HepG2 (cell line): ENCODE data around the gene PSMB11. TPM values are rescaled to one million over a fixed set of nuclear protein-coding genes. Genes with fewer than 3 reads are reported as not detected.

ENCODE experiments used
- AFF4 ChIP-seq: sonication (generic); formaldehyde crosslinking; IDR thresholded peaks from 2 replicates; pipeline ENCODE4 v1.4.0; 2020; ENCODE audit warnings: missing genetic modification reagents
- ARNT ChIP-seq: fragments of 450-650 bp; IDR thresholded peaks from 2 replicates; pipeline ENCODE4 v1.6.1; 2017
- DMTF1 ChIP-seq: sonication (generic); formaldehyde crosslinking; IDR thresholded peaks from 2 replicates; pipeline ENCODE4 v1.4.0; 2020; ENCODE audit warnings: mild to moderate bottlenecking, missing genetic modification reagents
- ELF3 ChIP-seq: IDR thresholded peaks from 2 replicates; pipeline ENCODE4 v1.6.1; 2016; ENCODE audit warnings: missing genetic modification reagents, missing compliant biosample characterization
- ETV5 ChIP-seq: IDR thresholded peaks from 2 replicates; pipeline ENCODE4 v1.6.1; 2018; ENCODE audit warnings: missing biosample characterization, missing genetic modification reagents, inconsistent platforms, borderline replicate concordance
- FLYWCH1 ChIP-seq: sonication (generic); formaldehyde crosslinking; IDR thresholded peaks from 2 replicates; pipeline ENCODE4 v1.8.1; 2023; ENCODE audit warnings: mild to moderate bottlenecking, missing genetic modification reagents
- GATA4 ChIP-seq: sonication (generic); IDR thresholded peaks from 2 replicates; pipeline ENCODE4 v1.6.1; 2016; ENCODE audit warnings: antibody characterized with exemption, low read depth, borderline replicate concordance
- KLF13 ChIP-seq: sonication (generic); formaldehyde crosslinking; IDR thresholded peaks from 2 replicates; pipeline ENCODE4 v1.4.0; 2020; ENCODE audit warnings: mild to moderate bottlenecking, missing genetic modification reagents
- MXD4 ChIP-seq: IDR thresholded peaks from 2 replicates; pipeline ENCODE4 v1.6.1; 2016; ENCODE audit warnings: mild to moderate bottlenecking, missing biosample characterization, missing genetic modification reagents
- NCOR1 ChIP-seq: fragments of 200-600 bp; sonication (generic); IDR thresholded peaks from 2 replicates; pipeline ENCODE4 v1.7.0; 2017; ENCODE audit warnings: antibody characterized with exemption, low read length, borderline replicate concordance
- PAX8 ChIP-seq: sonication (generic); formaldehyde crosslinking; IDR thresholded peaks from 2 replicates; pipeline ENCODE4 v1.8.0; 2022; ENCODE audit warnings: mild to moderate bottlenecking, missing genetic modification reagents, borderline replicate concordance
- POLR2A ChIP-seq, 2 experiments: IDR thresholded peaks; 2 replicates each; pipeline ENCODE4 v1.6.1; 2011; ENCODE audit warnings: low read depth in 2 of 2, low read length in 2 of 2, mild to moderate bottlenecking in 1 of 2, moderate library complexity in 1 of 2; ENCODE audit not compliant: insufficient read depth in 1 of 2
- PRMT3 ChIP-seq: sonication (generic); formaldehyde crosslinking; IDR thresholded peaks from 2 replicates; pipeline ENCODE4 v1.8.1; 2022; ENCODE audit warnings: low read depth, mild to moderate bottlenecking, moderate library complexity, missing genetic modification reagents, borderline replicate concordance
- SIN3A ChIP-seq: IDR thresholded peaks from 2 replicates; pipeline ENCODE4 v1.6.1; 2011; ENCODE audit warnings: low read depth, mild to moderate bottlenecking, control low read depth, low read length, borderline replicate concordance
- TBP ChIP-seq: sonication (generic); formaldehyde crosslinking; IDR thresholded peaks from 2 replicates; pipeline ENCODE4 v1.5.0; 2020; ENCODE audit warnings: missing genetic modification reagents
- TCF12 ChIP-seq, 2 experiments: fragments of 450-650 bp in 1 of 2; sonication (generic) in 1 of 2; formaldehyde crosslinking in 1 of 2; IDR thresholded peaks; 2 replicates each; pipeline versions ENCODE4 v1.6.1 to v1.8.0; 2017 to 2022; ENCODE audit warnings: antibody characterized with exemption in 1 of 2, mild to moderate bottlenecking in 1 of 2, missing genetic modification reagents in 1 of 2, moderate library complexity in 1 of 2
- ZMYM2 ChIP-seq: sonication (generic); formaldehyde crosslinking; IDR thresholded peaks from 2 replicates; pipeline ENCODE4 v1.8.0; 2022; ENCODE audit warnings: mild to moderate bottlenecking, missing genetic modification reagents
- ZNF34 ChIP-seq: sonication (generic); formaldehyde crosslinking; IDR thresholded peaks from 2 replicates; pipeline ENCODE4 v1.4.0; 2020; ENCODE audit warnings: mild to moderate bottlenecking, missing genetic modification reagents, borderline replicate concordance
- ZNF446 ChIP-seq: sonication (generic); formaldehyde crosslinking; IDR thresholded peaks from 2 replicates; pipeline ENCODE4 v1.5.0; 2020; ENCODE audit warnings: mild to moderate bottlenecking, missing genetic modification reagents
- ZNF800 ChIP-seq: sonication (generic); formaldehyde crosslinking; IDR thresholded peaks from 2 replicates; pipeline ENCODE4 v1.4.0; 2020; ENCODE audit warnings: missing genetic modification reagents
- ZZZ3 ChIP-seq: sonication (generic); formaldehyde crosslinking; IDR thresholded peaks from 2 replicates; pipeline ENCODE4 v1.4.0; 2020; ENCODE audit warnings: missing genetic modification reagents, mild to moderate bottlenecking, borderline replicate concordance
- polyA plus RNA-seq, 8 experiments: library from polyadenylated mRNA; depleted of rRNA in 3 of 8; stranded (reverse) in 7 of 8; unstranded in 1 of 8; fragments of >200 nt; fragmentation: Illumina TruSeq in 4 of 8; extraction: Trizol in 4 of 8; gene quantifications; 2 replicates each; pipeline versions ENCODE4 v1.2.1 to v1.2.3, GENCODE V29; 2011 to 2016; ENCODE audit warnings: low read depth in 4 of 8, missing spikeins in 1 of 8, mixed read lengths in 1 of 8; ENCODE audit not compliant: insufficient read depth in 1 of 8
- total RNA-seq, 5 experiments: library from RNA; depleted of rRNA; stranded (reverse); fragments of >200 nt; fragmentation: Illumina TruSeq; extraction: Trizol; gene quantifications; 2 replicates each; pipeline ENCODE4 v1.2.3, GENCODE V29; 2016; ENCODE audit warnings: low read depth in 1 of 5
- TF ChIP-seq, protein P1 (sequence below): sonication (generic); formaldehyde crosslinking; IDR thresholded peaks from 2 replicates; pipeline ENCODE4 v1.4.0; 2020; ENCODE audit warnings: mild to moderate bottlenecking, missing genetic modification reagents

Gene PSMB11
- total and polyA plus RNA-seq, 2 of the 13 experiments (the other 11 are each of a cell fraction or from before 2014, with no cell fraction given): not detected

DNA sequence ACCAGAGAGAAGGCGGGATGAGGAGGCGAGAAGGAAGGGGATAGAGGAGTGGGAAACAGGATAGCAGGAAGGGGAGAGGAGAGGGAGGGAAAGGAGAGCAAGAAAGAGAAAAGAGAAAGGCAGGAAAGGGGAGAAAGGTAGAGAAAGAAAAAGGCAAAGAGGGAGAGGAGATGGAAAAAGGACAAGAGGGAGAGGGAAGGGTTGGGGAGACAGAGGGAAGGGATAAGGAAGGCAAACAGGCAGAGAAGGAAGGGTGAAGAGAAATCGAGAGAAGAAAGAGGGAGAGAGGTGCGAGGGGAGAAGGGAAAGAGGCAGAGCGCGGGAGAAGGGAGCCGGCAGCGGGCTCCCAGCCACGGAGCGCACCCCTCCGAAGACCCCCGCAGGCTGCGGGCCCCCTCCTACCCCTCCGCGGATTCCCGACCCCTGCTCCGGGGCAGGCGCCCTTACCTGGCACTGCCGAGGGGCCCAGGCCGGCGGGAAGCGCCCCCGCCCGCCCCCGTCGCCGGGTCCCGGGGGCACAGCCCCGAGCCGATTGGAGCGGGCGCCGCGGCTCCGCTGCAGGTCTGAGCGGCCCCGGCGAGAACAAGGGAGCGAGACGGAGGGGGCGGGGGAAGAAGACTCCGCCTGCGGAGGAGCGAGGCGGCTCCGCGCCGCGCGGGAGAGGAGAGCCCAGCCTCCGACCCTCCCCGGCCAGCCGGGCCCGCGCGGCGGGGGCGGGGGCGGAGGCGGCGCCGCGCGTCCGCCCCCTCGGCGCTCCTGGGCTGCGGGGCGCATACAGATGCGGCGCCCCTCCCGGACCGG, 15.1 kb downstream of the PSMB11 start, which contains the start of gene CDH24 (continued):
- TF ChIP-seq SIN3A (peak; percentile 15; the same call in 1 of the 2 replicates), MXD4 (CRISPR knock-in tag) (no peak), DMTF1 (0 out of 2 replicates have a peak, but pooled peaks have one; percentile 45), PAX8 (no peak), ELF3 (CRISPR knock-in tag) (0 out of 2 replicates have a peak, but pooled peaks have one; percentile 2), ZMYM2 (no peak), KLF13 (CRISPR knock-in tag) (no peak), ETV5 (CRISPR knock-in tag) (no peak), ZNF800 (CRISPR knock-in tag) (no peak), NCOR1 (no peak), POLR2A (IDR thresholded peaks at IDR 0.05; ENCODE audit: insufficient read depth in 1 of 2, low read depth in 2 of 2, low read length in 2 of 2) (no peak), TCF12 (IDR thresholded peaks at IDR 0.05) (no peak), TCF12 (CRISPR knock-in tag; IDR thresholded peaks at IDR 0.05) (peak; percentile 5; the same call in 1 of the 2 replicates), TBP (CRISPR knock-in tag) (no peak), ZNF34 (CRISPR knock-in tag) (no peak), FLYWCH1 (CRISPR knock-in tag) (no peak), ARNT (peak; percentile 50; the same call in 1 of the 2 replicates), PRMT3 (CRISPR knock-in tag) (no peak; the same call in 1 of the 2 replicates), AFF4 (no peak), ZZZ3 (CRISPR knock-in tag) (no peak), GATA4 (no peak), ZNF446 (CRISPR knock-in tag) (0 out of 2 replicates have a peak, but pooled peaks have one; percentile 48)
- TF ChIP-seq, protein P1, sequence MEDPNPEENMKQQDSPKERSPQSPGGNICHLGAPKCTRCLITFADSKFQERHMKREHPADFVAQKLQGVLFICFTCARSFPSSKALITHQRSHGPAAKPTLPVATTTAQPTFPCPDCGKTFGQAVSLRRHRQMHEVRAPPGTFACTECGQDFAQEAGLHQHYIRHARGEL (CRISPR knock-in tag): no peak
